SK-N-SH treated with all-trans-retinoic acid at 6 μM for 48 hours (cell line): Measurements from ENCODE around the gene SRSF1.

ENCODE experiments used
- ARNTL ChIP-seq: fragments of 450-650 bp; formaldehyde crosslinking; IDR thresholded peaks from 2 replicates; pipeline ENCODE4 v1.5.0; 2020; ENCODE audit warnings: low read depth, mild to moderate bottlenecking, moderate library complexity, borderline replicate concordance
- BACH2 ChIP-seq: fragments of 250-450 bp; sonication (Bioruptor Pico); IDR thresholded peaks from 2 replicates; pipeline ENCODE4 v1.9.0; 2021; ENCODE audit warnings: mild to moderate bottlenecking, borderline replicate concordance
- CSRNP3 ChIP-seq: fragments of 250-450 bp; sonication (Bioruptor Pico); IDR thresholded peaks from 2 replicates; pipeline ENCODE4 v1.5.1; 2021; ENCODE audit warnings: mild to moderate bottlenecking, moderate library complexity
- ESRRG ChIP-seq: fragments of 250-450 bp; sonication (Bioruptor Pico); IDR thresholded peaks from 2 replicates; pipeline ENCODE4 v1.6.1; 2021; ENCODE audit warnings: mild to moderate bottlenecking
- POU6F1 ChIP-seq: fragments of 250-450 bp; sonication (Bioruptor Pico); IDR thresholded peaks from 2 replicates; pipeline ENCODE4 v1.8.0; 2021; ENCODE audit warnings: low read depth, mild to moderate bottlenecking, moderate library complexity, borderline replicate concordance
- RARB ChIP-seq: fragments of 250-450 bp; sonication (Bioruptor Pico); IDR thresholded peaks from 2 replicates; pipeline ENCODE4 v1.8.0; 2021; ENCODE audit warnings: mild to moderate bottlenecking, moderate library complexity
- SNAI2 ChIP-seq: fragments of 250-450 bp; sonication (Bioruptor Pico); IDR thresholded peaks from 2 replicates; pipeline ENCODE4 v1.5.0; 2020; ENCODE audit warnings: mild to moderate bottlenecking, moderate library complexity
- ZC3H10 ChIP-seq: fragments of 250-450 bp; sonication (Bioruptor Pico); IDR thresholded peaks from 2 replicates; pipeline ENCODE4 v1.5.1; 2021; ENCODE audit warnings: mild to moderate bottlenecking, moderate library complexity
- ZFP3 ChIP-seq: fragments of 250-450 bp; sonication (Bioruptor Pico); IDR thresholded peaks from 2 replicates; pipeline ENCODE4 v1.5.0; 2020; ENCODE audit warnings: mild to moderate bottlenecking, moderate library complexity
- ZNF565 ChIP-seq: fragments of 450-650 bp; formaldehyde crosslinking; conservative IDR thresholded peaks from 2 replicates; pipeline ENCODE4 v1.5.0; 2020; ENCODE audit warnings: low read depth, mild to moderate bottlenecking, moderate library complexity
- ZNF70 ChIP-seq: fragments of 450-650 bp; formaldehyde crosslinking; IDR thresholded peaks from 2 replicates; pipeline ENCODE4 v1.5.0; 2020; ENCODE audit warnings: mild to moderate bottlenecking, moderate library complexity

- TF ChIP-seq ZFP3 (CRISPR knock-in tag) (no peak), POU6F1 (CRISPR knock-in tag) (no peak), ESRRG (CRISPR knock-in tag) (no peak), ZNF70 (CRISPR knock-in tag) (no peak), ZC3H10 (CRISPR knock-in tag) (no peak), SNAI2 (CRISPR knock-in tag) (0 out of 2 replicates have a peak, but pooled peaks have one; percentile 3), RARB (CRISPR knock-in tag) (no peak), ARNTL (no peak), ZNF565 (CRISPR knock-in tag) (no peak), CSRNP3 (no peak), BACH2 (CRISPR knock-in tag) (no peak)
Observed at GRCh38 chr17:58007781-58008706, 998 bp upstream of the SRSF1 start.
